Spleen (tissue), 11 donors: ENCODE measurements around the gene TIAM1. TPM values are rescaled to one million over a fixed set of nuclear protein-coding genes. Genes with fewer than 3 reads are reported as not detected.

Source experiments
- DNase-seq: peaks from one replicate; pipeline ENCODE4 v3.0.0-alpha.2; 2020
- H3K27ac ChIP-seq, 8 donors: fragments of 200-600 bp; sonication (generic) in 7 of 8; 1 replicate in 4 of 8; 2 replicates in 4 of 8; pipeline versions ENCODE4 v1.5.0 to v1.8.0; 2016 to 2021; ENCODE audit warnings: inconsistent platforms in 4 of 8, mild to moderate bottlenecking in 4 of 8, moderate library complexity in 1 of 8
- H3K27me3 ChIP-seq, 7 donors: fragments of 200-600 bp; sonication (generic) in 6 of 7; replicated peaks in 1 of 7; 1 replicate in 4 of 7; 2 replicates in 3 of 7; pipeline versions ENCODE4 v1.5.0 to v1.8.0; 2016 to 2021; ENCODE audit warnings: inconsistent platforms in 3 of 7, mild to moderate bottlenecking in 1 of 7
- H3K36me3 ChIP-seq, 6 donors: fragments of 200-600 bp; sonication (generic) in 5 of 6; 1 replicate in 4 of 6; 2 replicates in 2 of 6; pipeline versions ENCODE4 v1.5.0 to v1.8.0; 2016 to 2021; ENCODE audit warnings: inconsistent platforms in 2 of 6
- H3K4me1 ChIP-seq, 6 donors: fragments of 200-600 bp; sonication (generic) in 5 of 6; 1 replicate in 3 of 6; 2 replicates in 3 of 6; pipeline versions ENCODE4 v1.5.0 to v1.8.0; 2016 to 2021; ENCODE audit warnings: inconsistent platforms in 3 of 6
- H3K4me3 ChIP-seq, 8 donors: fragments of 200-600 bp; sonication (generic) in 7 of 8; 1 replicate in 4 of 8; 2 replicates in 4 of 8; pipeline versions ENCODE4 v1.5.0 to v1.8.0; 2016 to 2021; ENCODE audit warnings: inconsistent platforms in 4 of 8, mild to moderate bottlenecking in 4 of 8, moderate library complexity in 2 of 8
- H3K9me3 ChIP-seq, 8 donors: fragments of 200-600 bp; sonication (generic) in 7 of 8; 1 replicate in 4 of 8; 2 replicates in 4 of 8; pipeline versions ENCODE4 v1.5.0 to v1.8.0; 2016 to 2021; ENCODE audit warnings: inconsistent platforms in 4 of 8
- CTCF ChIP-seq, 11 experiments: fragments of 200-600 bp in 7 of 11; fragments of 450-650 bp in 4 of 11; sonication (generic) in 4 of 11; IDR thresholded peaks in 8 of 11; conservative IDR thresholded peaks in 3 of 11; 1 replicate in 7 of 11; 2 replicates in 4 of 11; pipeline versions ENCODE4 v1.4.0 to v1.8.0; 2016 to 2021; ENCODE audit warnings: antibody characterized with exemption in 11 of 11, inconsistent platforms in 4 of 11, mild to moderate bottlenecking in 1 of 11
- POLR2A ChIP-seq, 3 donors: fragments of 450-650 bp; IDR thresholded peaks; one replicate each; pipeline ENCODE4 v1.5.1; 2017; ENCODE audit warnings: antibody characterized with exemption in 3 of 3, mild to moderate bottlenecking in 1 of 3
- POLR2AphosphoS5 ChIP-seq, 3 donors: sonication (generic); formaldehyde crosslinking; IDR thresholded peaks; one replicate each; pipeline ENCODE4 v1.5.1; 2017; ENCODE audit warnings: antibody characterized with exemption in 3 of 3
- WGBS, 5 donors: extraction: QIAGEN DNeasy Blood & Tissue Kit in 3 of 5; methylation state at CpG; one replicate each; pipeline versions ENCODE4 v1.1.5 to v1.1.7; 2013 to 2018; 5-methylcytosine and 5-hydroxymethylcytosine counted together
- intact Hi-C: fragments of 100-400 bp; cut with DNase I; formaldehyde crosslinking; loops from one replicate; pipeline ENCODE4 v1.15.0; 2023; ENCODE audit warnings: low total_unique reads
- polyA plus RNA-seq, 3 donors: library from polyadenylated mRNA; stranded (reverse); fragments of 200-250 nt; gene quantifications; one replicate each; pipeline ENCODE4 v1.2.1, GENCODE V29; 2013
- total RNA-seq, 7 donors: library from RNA; depleted of rRNA in 3 of 7; stranded (reverse); fragments of >200 nt in 3 of 7; fragmentation: NEBNext Ultra II Directional in 4 of 7; extraction: Animal tissue kit (Norgen Biotek cat#: 25700) in 4 of 7; gene quantifications; one replicate each; pipeline versions ENCODE4 v1.1.0 to v1.2.1, GENCODE V29; 2016 to 2021
- donor health status: healthy with polysubstance abuse.
- donor health status: DM: no; HTN: no; CAD: no; lungs with moderate emphysema.
- donor health status: DM: no; HTN: no; CAD: no.
- donor health status: Bipolar disorder and iron deficiency.
- donor health status: healthy.
- donor health status: DM: no; HTN: no; CAD: no.
- donor health status: DM: yes; HTN: yes; CAD: no.

Gene TIAM1
- total and polyA plus RNA-seq, 10 donors = 1.9 to 35.0 (median 18.4) TPM

- Histone ChIP-seq H3K36me3 (peaks cover 0 to 8% (median 0%) of the 10 kb centered on the region in 6 donors), H3K27me3 (peaks cover 0 to 4% (median 0%) of the 10 kb centered on the region in 7 donors), H3K9me3 (no peaks in the 10 kb centered on the region), H3K4me1 (peaks cover 0 to 15% (median 6%) of the 10 kb centered on the region in 6 donors), H3K27ac (no peak overlapping the region), H3K4me3 (no peak overlapping the region)
- intact Hi-C loops = no loop called here
- TF ChIP-seq POLR2AphosphoS5 (IDR thresholded peaks at IDR 0.05) (no peak), POLR2A (IDR thresholded peaks at IDR 0.05) (no peak), CTCF (IDR thresholded peaks at IDR 0.05 in 8 of 11, conservative IDR thresholded peaks at IDR 0.05 in 3 of 11) (no peak)
- no peak for DNase-seq
- 38 to 46% (median 41%) methylated on average over 11 of the region's 11 CpGs for WGBS, 5 donors
Measured at GRCh38 chr21:31132574-31133242, 211.4 kb downstream of the TIAM1 start.

GRCh38 chr21:31130821-31131220, 213.2 kb downstream of the TIAM1 start:
- Histone ChIP-seq H3K27me3 (peaks cover 0 to 4% (median 0%) of the 10 kb centered on the region in 7 donors), H3K9me3 (no peaks in the 10 kb centered on the region), H3K27ac (no peak overlapping the region), H3K4me3 (no peak overlapping the region), H3K36me3 (peaks cover 0 to 15% (median 0%) of the 10 kb centered on the region in 6 donors), H3K4me1 (peaks cover 0 to 15% (median 6%) of the 10 kb centered on the region in 6 donors)
- TF ChIP-seq CTCF (IDR thresholded peaks at IDR 0.05 in 8 of 11, conservative IDR thresholded peaks at IDR 0.05 in 3 of 11) (no peak), POLR2AphosphoS5 (IDR thresholded peaks at IDR 0.05) (no peak), POLR2A (IDR thresholded peaks at IDR 0.05) (no peak)
- WGBS, 5 donors = 68 to 76% (median 72%) methylated on average over 2 of the region's 2 CpGs
- DNase-seq = no peak
- intact Hi-C loops = no loop called here

GRCh38 chr21:31128234-31128633, 215.8 kb downstream of the TIAM1 start:
- DNase-seq = no peak
- H3K4me3 ChIP-seq = no peak overlapping the region
- no peaks in the 10 kb centered on the region for H3K9me3 ChIP-seq
- no peak overlapping the region for H3K27ac ChIP-seq
- H3K27me3 ChIP-seq = no peaks in the 10 kb centered on the region
- H3K4me1 ChIP-seq = peaks cover 0 to 19% (median 6%) of the 10 kb centered on the region in 6 donors
- intact Hi-C loops = no loop called here
- WGBS, 5 donors = 80 to 92% (median 86%) methylated on average over 5 of the region's 5 CpGs
- TF ChIP-seq CTCF (IDR thresholded peaks at IDR 0.05 in 8 of 11, conservative IDR thresholded peaks at IDR 0.05 in 3 of 11) (no peak), POLR2AphosphoS5 (IDR thresholded peaks at IDR 0.05) (no peak), POLR2A (IDR thresholded peaks at IDR 0.05) (no peak)
- peaks cover 0 to 15% (median 0%) of the 10 kb centered on the region in 6 donors for H3K36me3 ChIP-seq

GRCh38 chr21:31124010-31124409, 220.1 kb downstream of the TIAM1 start:
- intact Hi-C loops = no loop called here
- 40 to 49% (median 42%) methylated on average over 6 of the region's 6 CpGs for WGBS, 5 donors
- H3K27me3 ChIP-seq = no peaks in the 10 kb centered on the region

More at GRCh38 chr21:31124010-31124409, 220.1 kb downstream of the TIAM1 start:
- Histone ChIP-seq H3K4me3 (no peak overlapping the region), H3K27ac (no peak overlapping the region), H3K9me3 (no peaks in the 10 kb centered on the region), H3K36me3 (peaks cover 0 to 13% (median 0%) of the 10 kb centered on the region in 6 donors), H3K4me1 (peaks cover 0 to 5% (median 0%) of the 10 kb centered on the region in 6 donors)
- TF ChIP-seq CTCF (IDR thresholded peaks at IDR 0.05 in 8 of 11, conservative IDR thresholded peaks at IDR 0.05 in 3 of 11) = no peak
- no peak for TF ChIP-seq POLR2AphosphoS5 (IDR thresholded peaks at IDR 0.05)
- no peak for TF ChIP-seq POLR2A (IDR thresholded peaks at IDR 0.05)
- DNase-seq = no peak
